HepG2 (cell line): ENCODE results near the gene IFNLR1. TPM values are rescaled to one million over a fixed set of nuclear protein-coding genes. Genes with fewer than 3 reads are reported as not detected.

ENCODE experiments used
- ATAC-seq: fragments of 200-7000 bp; cut with Tn5 transposase; 3 replicates; pipeline ENCODE4 v1.9.1; 2020; ENCODE audit warnings: mild to moderate bottlenecking, moderate library complexity
- BruUV-seq: library from RNA; stranded (reverse); fragments of 400-500 nt; replicated peaks from 2 replicates; lab custom pipeline; 2021; lab: Mats Ljungman, UMichigan
- CTCF ChIA-PET: fragments of 300-600 bp; formaldehyde crosslinking; extraction: SDS; loops from one replicate; lab custom pipeline; 2021; ENCODE audit warnings: low total read pairs, inconsistent platforms, low intra/inter-chr PET ratio; lab: Yijun Ruan, JAX
- POLR2A ChIA-PET: fragments of 350-600 bp; sonication (Branson Sonifier 250); formaldehyde crosslinking; loops from one replicate; lab custom pipeline; 2020; ENCODE audit warnings: antibody characterized with exemption, inconsistent platforms; lab: Yijun Ruan, JAX
- DNase-seq: peaks from one replicate; pipeline ENCODE4 v3.0.0-alpha.2; 2015; ENCODE audit warnings: low spot score
- FAIRE-seq: peaks from 3 replicates; lab custom pipeline; 2011; peaks lifted over from hg19 to GRCh38; lab: Jason Lieb, UNC
- H2AFZ ChIP-seq: one replicate; pipeline ENCODE4 v1.6.1; 2011; ENCODE audit warnings: low read length, inconsistent platforms
- H3K27ac ChIP-seq: fragments of 300-600 bp; 3 replicates; pipeline ENCODE4 v1.8.0; 2011; ENCODE audit warnings: mixed run types, mild to moderate bottlenecking, mixed read lengths, low read length, inconsistent platforms; ENCODE audit not compliant: insufficient read depth; ENCODE audit errors: extremely low read length
- H3K27me3 ChIP-seq, 2 experiments: fragments of 200-600 bp in 1 of 2; 2 replicates in 1 of 2; 3 replicates in 1 of 2; pipeline versions ENCODE4 v1.6.0 to v1.8.0; 2011; ENCODE audit warnings: low read length in 2 of 2, mild to moderate bottlenecking in 2 of 2, moderate library complexity in 2 of 2, inconsistent platforms in 1 of 2; ENCODE audit not compliant: insufficient read depth in 2 of 2, control insufficient read depth in 1 of 2
- H3K36me3 ChIP-seq, 2 experiments: fragments of 200-600 bp in 1 of 2; replicated peaks in 1 of 2; 2 replicates in 1 of 2; 3 replicates in 1 of 2; pipeline versions ENCODE4 v1.5.1 to v1.8.0; 2011; ENCODE audit warnings: low read length in 2 of 2, inconsistent platforms in 1 of 2; ENCODE audit not compliant: insufficient read depth in 2 of 2, control insufficient read depth in 1 of 2
- H3K4me1 ChIP-seq: 2 replicates; pipeline ENCODE4 v1.5.1; 2012; ENCODE audit warnings: low read length, inconsistent platforms; ENCODE audit not compliant: insufficient read depth
- H3K4me2 ChIP-seq: 2 replicates; pipeline ENCODE4 v1.6.0; 2011; ENCODE audit warnings: low read depth, low read length, inconsistent platforms
- H3K4me3 ChIP-seq, 3 experiments: fragments of 200-600 bp in 1 of 3; sonication (generic), shearing (Covaris generic) in 1 of 3; replicated peaks in 1 of 3; 2 replicates each; pipeline ENCODE4 v1.5.1; 2011 to 2016; ENCODE audit warnings: low read length in 3 of 3, inconsistent platforms in 2 of 3, low read depth in 2 of 3, mild to moderate bottlenecking in 2 of 3, control low read depth in 1 of 3, mixed read lengths in 1 of 3; ENCODE audit not compliant: insufficient read depth in 1 of 3
- H3K79me2 ChIP-seq: one replicate; pipeline ENCODE4 v1.6.1; 2011; ENCODE audit warnings: low read length, inconsistent platforms; ENCODE audit not compliant: insufficient read depth
- H3K9ac ChIP-seq: 2 replicates; pipeline ENCODE4 v1.6.0; 2011; ENCODE audit warnings: mild to moderate bottlenecking, low read depth, low read length, inconsistent platforms; ENCODE audit not compliant: insufficient read depth
- H3K9me3 ChIP-seq: 2 replicates; pipeline ENCODE4 v1.5.1; 2012; ENCODE audit warnings: mild to moderate bottlenecking, low read length
- H4K20me1 ChIP-seq: 2 replicates; pipeline ENCODE4 v1.6.0; 2011; ENCODE audit warnings: inconsistent platforms, mild to moderate bottlenecking, low read length, moderate library complexity; ENCODE audit not compliant: insufficient read depth
- CCDC6 ChIP-seq: sonication (generic); formaldehyde crosslinking; IDR thresholded peaks from 2 replicates; pipeline ENCODE4 v1.8.1; 2022; ENCODE audit warnings: mild to moderate bottlenecking, missing genetic modification reagents, moderate library complexity
- DMAP1 ChIP-seq: IDR thresholded peaks from 2 replicates; pipeline ENCODE4 v1.6.1; 2016
- E2F5 ChIP-seq: sonication (generic); formaldehyde crosslinking; conservative IDR thresholded peaks from 2 replicates; pipeline ENCODE4 v1.4.0; 2020; ENCODE audit warnings: missing genetic modification reagents
- KDM4B ChIP-seq: sonication (generic); formaldehyde crosslinking; IDR thresholded peaks from 2 replicates; pipeline ENCODE4 v1.4.0; 2020; ENCODE audit warnings: missing genetic modification reagents
- MAZ ChIP-seq, 2 experiments: sonication (generic) in 1 of 2; formaldehyde crosslinking in 1 of 2; IDR thresholded peaks; 2 replicates each; pipeline versions ENCODE4 v1.5.0 to v1.6.1; 2012 to 2020; ENCODE audit warnings: low read depth in 2 of 2, mild to moderate bottlenecking in 2 of 2, borderline replicate concordance in 1 of 2, improper control_type of control experiment in 1 of 2, low read length in 1 of 2, missing genetic modification reagents in 1 of 2, moderate library complexity in 1 of 2
- MBNL3 ChIP-seq: fragments of 250-450 bp; sonication (Bioruptor Pico); conservative IDR thresholded peaks from 2 replicates; pipeline ENCODE4 v1.8.0; 2022; ENCODE audit warnings: mild to moderate bottlenecking, inconsistent platforms
- NFKBIZ ChIP-seq: IDR thresholded peaks from 2 replicates; pipeline ENCODE4 v1.6.1; 2018; ENCODE audit warnings: missing genetic modification reagents, missing compliant biosample characterization
- RARA ChIP-seq: IDR thresholded peaks from 2 replicates; pipeline ENCODE4 v1.6.1; 2016; ENCODE audit warnings: missing genetic modification reagents, missing compliant biosample characterization
- RCOR2 ChIP-seq: IDR thresholded peaks from 2 replicates; pipeline ENCODE4 v1.6.1; 2016; ENCODE audit warnings: missing biosample characterization, missing genetic modification reagents
- TP53 ChIP-seq: sonication (generic); formaldehyde crosslinking; conservative IDR thresholded peaks from 2 replicates; pipeline ENCODE4 v1.4.0; 2020; ENCODE audit warnings: missing genetic modification reagents
- XBP1 ChIP-seq: sonication (generic); formaldehyde crosslinking; IDR thresholded peaks from 2 replicates; pipeline ENCODE4 v1.5.0; 2020; ENCODE audit warnings: missing genetic modification reagents
- ZFP91 ChIP-seq: sonication (generic); formaldehyde crosslinking; IDR thresholded peaks from 2 replicates; pipeline ENCODE4 v1.9.0; 2022; ENCODE audit warnings: missing genetic modification reagents, mild to moderate bottlenecking, borderline replicate concordance
- ZNF264 ChIP-seq: sonication (generic); formaldehyde crosslinking; IDR thresholded peaks from 2 replicates; pipeline ENCODE4 v1.4.0; 2020; ENCODE audit warnings: missing genetic modification reagents
- ZNF564 ChIP-seq: sonication (generic); formaldehyde crosslinking; IDR thresholded peaks from 2 replicates; pipeline ENCODE4 v1.8.1; 2023; ENCODE audit warnings: mild to moderate bottlenecking, missing genetic modification reagents
- ZNF670 ChIP-seq: sonication (generic); formaldehyde crosslinking; IDR thresholded peaks from 2 replicates; pipeline ENCODE4 v1.8.0; 2022; ENCODE audit warnings: mild to moderate bottlenecking, missing genetic modification reagents, borderline replicate concordance
- ZNF720 ChIP-seq: sonication (generic); formaldehyde crosslinking; IDR thresholded peaks from 2 replicates; pipeline ENCODE4 v1.4.0; 2020; ENCODE audit warnings: missing genetic modification reagents
- ZZZ3 ChIP-seq: sonication (generic); formaldehyde crosslinking; IDR thresholded peaks from 2 replicates; pipeline ENCODE4 v1.4.0; 2020; ENCODE audit warnings: missing genetic modification reagents, mild to moderate bottlenecking, borderline replicate concordance
- WGBS: methylation state at CpG from one replicate; pipeline ENCODE4 v1.1.6; 2017; ENCODE audit warnings: low lambda C conversion rate; 5-methylcytosine and 5-hydroxymethylcytosine counted together
- in situ Hi-C: cut with HindIII; loops from 2 replicates; pipeline ENCODE4 v1.10.0; 2017; ENCODE audit warnings: low pct_unique_long_range_greater_than_20kb; ENCODE audit not compliant: extremely low pct_ligation_motif_present
- intact Hi-C: fragments of 100-400 bp; cut with micrococcal nuclease; formaldehyde crosslinking; loops from one replicate; pipeline ENCODE4 v1.10.0; 2022; ENCODE audit not compliant: unreplicated experiment
- polyA plus RNA-seq, 8 experiments: library from polyadenylated mRNA; depleted of rRNA in 3 of 8; stranded (reverse) in 7 of 8; unstranded in 1 of 8; fragments of >200 nt; fragmentation: Illumina TruSeq in 4 of 8; extraction: Trizol in 4 of 8; gene quantifications; 2 replicates each; pipeline versions ENCODE4 v1.2.1 to v1.2.3, GENCODE V29; 2011 to 2016; ENCODE audit warnings: low read depth in 4 of 8, missing spikeins in 1 of 8, mixed read lengths in 1 of 8; ENCODE audit not compliant: insufficient read depth in 1 of 8
- total RNA-seq, 5 experiments: library from RNA; depleted of rRNA; stranded (reverse); fragments of >200 nt; fragmentation: Illumina TruSeq; extraction: Trizol; gene quantifications; 2 replicates each; pipeline ENCODE4 v1.2.3, GENCODE V29; 2016; ENCODE audit warnings: low read depth in 1 of 5
- TF ChIP-seq, protein P1 (sequence below): sonication (generic); formaldehyde crosslinking; IDR thresholded peaks from 2 replicates; pipeline ENCODE4 v1.4.0; 2020; ENCODE audit warnings: mild to moderate bottlenecking, missing genetic modification reagents
- TF ChIP-seq, protein P2 (sequence below): sonication (generic); formaldehyde crosslinking; IDR thresholded peaks from 2 replicates; pipeline ENCODE4 v1.5.1; 2020; ENCODE audit warnings: mild to moderate bottlenecking, moderate library complexity, missing genetic modification reagents

Gene IFNLR1
- total and polyA plus RNA-seq, 2 of the 13 experiments (the other 11 are each of a cell fraction or from before 2014, with no cell fraction given): 3.8 to 8.5 TPM

- TF ChIP-seq, protein P1, sequence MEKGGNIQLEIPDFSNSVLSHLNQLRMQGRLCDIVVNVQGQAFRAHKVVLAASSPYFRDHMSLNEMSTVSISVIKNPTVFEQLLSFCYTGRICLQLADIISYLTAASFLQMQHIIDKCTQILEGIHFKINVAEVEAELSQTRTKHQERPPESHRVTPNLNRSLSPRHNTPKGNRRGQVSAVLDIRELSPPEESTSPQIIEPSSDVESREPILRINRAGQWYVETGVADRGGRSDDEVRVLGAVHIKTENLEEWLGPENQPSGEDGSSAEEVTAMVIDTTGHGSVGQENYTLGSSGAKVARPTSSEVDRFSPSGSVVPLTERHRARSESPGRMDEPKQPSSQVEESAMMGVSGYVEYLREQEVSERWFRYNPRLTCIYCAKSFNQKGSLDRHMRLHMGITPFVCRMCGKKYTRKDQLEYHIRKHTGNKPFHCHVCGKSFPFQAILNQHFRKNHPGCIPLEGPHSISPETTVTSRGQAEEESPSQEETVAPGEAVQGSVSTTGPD: no peak
- no peak for TF ChIP-seq ZNF264
Observed at GRCh38 chr1:24189528-24189927, 2.4 kb upstream of the IFNLR1 start (continued).

- H3K9me3 ChIP-seq: no peaks in the 10 kb centered on the region
- ChIA-PET POLR2A (interaction anchor here (0.8 to 1.3 kb wide), 4 partner anchors 29 to 316 kb away, joined by 3 to 5 read pairs (median 3); partner anchors contain the start of gene RCAN3), CTCF (no interaction called here)
- no peak for DNase-seq
- H3K27me3 ChIP-seq: no peaks in the 10 kb centered on the region
- peaks cover 80% of the 10 kb centered on the region for H3K4me1 ChIP-seq
- 3% methylated on average over 8 of the region's 8 CpGs for WGBS
- intact Hi-C loops: loop anchor here (5.0 kb wide), 2 partner anchors 34 to 74 kb away; partner anchors contain the start of gene MYOM3
- in situ Hi-C loops: no loop called here
- no TSS peak for BruUV-seq
- peak overlapping the region; percentile 94 for H3K4me2 ChIP-seq
- H4K20me1 ChIP-seq: no peaks in the 10 kb centered on the region
- H3K36me3 ChIP-seq: no peaks in the 10 kb centered on the region
- H2AFZ ChIP-seq: no peak overlapping the region
- peaks cover 12% of the 10 kb centered on the region for H3K79me2 ChIP-seq
- H3K27ac ChIP-seq: peak overlapping the region; percentile 78
- H3K4me3 ChIP-seq: peak overlapping the region; percentile 68 to 82 (median 78)
- ATAC-seq: no peak
- peak overlapping the region; percentile 75 for H3K9ac ChIP-seq
- no peak for FAIRE-seq
- 0 out of 2 replicates have a peak, but pooled peaks have one; percentile 7 for TF ChIP-seq NFKBIZ (CRISPR knock-in tag)
- 0 out of 2 replicates have a peak, but pooled peaks have one; percentile 2 for TF ChIP-seq ZFP91 (CRISPR knock-in tag)
- no peak for TF ChIP-seq MBNL3
- no peak for TF ChIP-seq MAZ (IDR thresholded peaks at IDR 0.05; ENCODE audit: borderline replicate concordance, low read depth, low read length)
- TF ChIP-seq MAZ (CRISPR knock-in tag; IDR thresholded peaks at IDR 0.05; ENCODE audit: low read depth): no peak
- TF ChIP-seq RARA (CRISPR knock-in tag): no peak
- 0 out of 2 replicates have a peak, but pooled peaks have one; percentile 2 for TF ChIP-seq DMAP1 (CRISPR knock-in tag)
- no peak for TF ChIP-seq RCOR2 (CRISPR knock-in tag)
- TF ChIP-seq E2F5: no peak
- no peak for TF ChIP-seq KDM4B (CRISPR knock-in tag)
- 0 out of 2 replicates have a peak, but pooled peaks have one; percentile 4 for TF ChIP-seq CCDC6 (CRISPR knock-in tag)
- TF ChIP-seq, protein P2, sequence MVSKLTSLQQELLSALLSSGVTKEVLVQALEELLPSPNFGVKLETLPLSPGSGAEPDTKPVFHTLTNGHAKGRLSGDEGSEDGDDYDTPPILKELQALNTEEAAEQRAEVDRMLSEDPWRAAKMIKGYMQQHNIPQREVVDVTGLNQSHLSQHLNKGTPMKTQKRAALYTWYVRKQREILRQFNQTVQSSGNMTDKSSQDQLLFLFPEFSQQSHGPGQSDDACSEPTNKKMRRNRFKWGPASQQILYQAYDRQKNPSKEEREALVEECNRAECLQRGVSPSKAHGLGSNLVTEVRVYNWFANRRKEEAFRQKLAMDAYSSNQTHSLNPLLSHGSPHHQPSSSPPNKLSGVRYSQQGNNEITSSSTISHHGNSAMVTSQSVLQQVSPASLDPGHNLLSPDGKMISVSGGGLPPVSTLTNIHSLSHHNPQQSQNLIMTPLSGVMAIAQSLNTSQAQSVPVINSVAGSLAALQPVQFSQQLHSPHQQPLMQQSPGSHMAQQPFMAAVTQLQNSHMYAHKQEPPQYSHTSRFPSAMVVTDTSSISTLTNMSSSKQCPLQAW (CRISPR knock-in tag): no peak
- no peak for TF ChIP-seq ZNF670 (CRISPR knock-in tag)
- no peak for TF ChIP-seq XBP1 (CRISPR knock-in tag)
- no peak for TF ChIP-seq TP53 (CRISPR knock-in tag)
- TF ChIP-seq ZNF720 (CRISPR knock-in tag): no peak
- TF ChIP-seq ZNF564: no peak
- TF ChIP-seq ZZZ3 (CRISPR knock-in tag): no peak
Observed at GRCh38 chr1:24186711-24186992, 437 bp downstream of the IFNLR1 start.
